GM20431 (cell line): Measurements from ENCODE around the gene TYK2.

Experiments
- in situ Hi-C: fragments of 300-500 bp; cut with MseI, MboI; formaldehyde crosslinking; loops from one replicate; pipeline ENCODE4 v1.15.0; 2020; ENCODE audit warnings: low sequenced_read_pairs; ENCODE audit not compliant: unreplicated experiment

The TYK2 gene

DNA sequence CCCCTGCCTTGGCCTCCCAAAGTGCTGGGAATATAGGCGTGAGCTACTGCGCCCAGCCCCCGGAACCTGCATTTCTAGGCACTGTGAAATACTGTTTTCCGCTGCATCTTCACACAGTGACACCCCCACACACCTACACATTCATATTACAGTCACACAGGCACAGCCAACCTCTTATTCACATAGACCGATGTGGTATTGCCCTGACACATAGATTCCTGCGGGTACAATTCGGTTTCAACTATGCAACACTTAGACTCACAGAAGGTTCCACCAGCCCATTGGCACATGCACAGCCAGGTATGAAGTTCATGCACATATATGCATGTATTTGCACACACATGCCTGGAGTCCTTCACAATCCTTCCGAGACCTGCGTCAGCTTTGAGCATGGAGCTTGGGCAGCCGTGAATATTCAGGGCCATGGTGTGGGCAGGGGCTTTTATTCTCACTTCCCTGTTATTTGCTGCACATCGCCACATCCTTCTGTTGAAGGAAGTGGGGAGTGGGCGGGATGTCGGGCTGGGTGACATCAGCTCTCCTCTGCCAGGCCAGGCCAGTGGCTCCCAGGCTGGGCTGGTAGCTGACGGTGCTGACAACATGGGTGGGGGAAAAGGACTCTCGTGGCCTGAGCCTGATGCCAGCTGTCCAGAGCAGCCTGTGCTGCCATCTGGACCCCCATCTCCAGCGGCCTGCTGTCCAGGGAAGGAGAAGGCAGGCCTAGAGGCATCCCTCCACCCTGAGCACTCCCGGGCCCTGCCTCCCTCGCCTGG, 28.3 kb upstream of the TYK2 start:
- in situ Hi-C loops: no loop called here

DNA sequence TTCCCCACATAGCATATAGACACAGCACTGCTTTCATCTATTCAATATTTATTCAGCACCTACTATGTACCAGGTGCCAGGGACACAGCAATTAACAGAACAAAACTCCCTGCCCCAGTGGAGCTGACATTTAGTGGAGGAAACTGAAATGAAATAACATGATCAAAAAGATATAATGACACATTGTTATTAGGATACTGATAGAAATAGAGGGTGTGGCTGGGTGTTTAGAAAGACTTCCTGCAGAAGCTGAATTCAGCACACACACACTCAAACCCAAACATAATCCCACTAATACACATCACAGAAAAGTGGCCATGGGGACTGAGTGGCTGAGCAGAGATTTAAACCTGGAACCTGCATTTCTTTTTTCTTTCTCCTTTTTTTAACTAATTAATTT, 26.7 kb upstream of the TYK2 start:
- in situ Hi-C loops: no loop called here

DNA sequence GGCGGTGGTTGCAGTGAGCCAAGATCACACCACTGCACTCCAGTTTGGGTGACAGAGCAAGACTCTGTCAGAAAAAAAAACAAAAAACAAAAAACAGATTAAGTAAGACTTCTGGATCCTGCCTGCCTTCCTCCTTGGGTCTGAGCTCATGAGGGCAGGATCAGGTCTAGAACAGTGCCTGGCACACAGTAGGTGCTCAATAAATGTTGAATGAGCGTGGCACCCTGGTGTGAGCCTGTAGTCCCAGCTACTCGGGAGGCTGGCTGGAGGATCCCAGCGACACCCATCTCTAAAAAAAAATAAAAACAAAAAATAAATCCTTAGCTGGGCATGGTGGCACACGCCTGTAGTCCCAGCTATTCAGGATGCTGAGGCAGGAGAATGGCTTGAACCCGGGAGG, 25.8 kb upstream of the TYK2 start:
- in situ Hi-C loops: no loop called here

DNA sequence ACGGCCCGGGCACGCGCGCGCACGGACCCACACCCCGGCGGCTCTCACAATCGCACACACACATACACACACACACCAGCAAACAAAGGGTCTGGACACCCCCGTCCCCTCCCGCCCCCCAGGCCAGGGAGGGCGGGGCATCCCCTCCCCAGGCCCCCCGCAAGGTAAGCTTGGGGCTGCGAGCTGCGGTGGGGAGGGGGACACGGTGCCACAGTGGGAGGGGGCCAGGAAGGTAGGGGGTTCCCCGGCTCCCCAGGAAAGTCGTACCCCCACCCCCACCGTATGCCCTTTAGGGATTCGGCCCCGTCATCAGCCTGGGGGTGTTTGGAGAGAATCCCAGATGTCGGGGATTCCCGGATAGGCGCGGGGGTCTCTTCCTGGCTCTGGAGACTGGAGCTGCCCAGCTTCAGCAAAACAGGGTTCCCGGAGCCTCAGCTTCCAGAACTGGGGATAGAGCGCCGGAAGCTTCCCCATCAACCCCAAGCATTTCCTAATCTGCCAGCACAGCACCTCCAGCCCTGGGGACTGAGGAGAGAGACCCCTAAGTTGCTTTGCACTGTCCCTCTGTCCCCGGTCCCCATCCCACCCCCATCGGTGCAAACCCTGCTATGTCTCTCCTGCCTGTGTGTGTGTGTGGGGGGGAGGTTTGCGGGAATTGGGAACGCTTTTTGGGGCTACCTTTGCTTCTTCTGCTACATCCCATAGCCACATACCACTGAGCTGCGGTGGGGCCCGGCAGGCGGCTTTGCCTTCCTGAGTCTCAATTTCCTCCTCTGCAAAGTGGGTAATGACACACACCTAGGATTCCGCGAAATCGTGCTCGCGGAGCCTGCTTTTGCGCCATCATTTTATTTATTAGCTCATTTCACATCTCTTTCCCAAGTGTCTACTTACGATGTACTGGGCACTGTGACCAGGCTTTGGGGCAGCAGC, 24.8 kb upstream of the TYK2 start:
- in situ Hi-C loops: no loop called here

DNA sequence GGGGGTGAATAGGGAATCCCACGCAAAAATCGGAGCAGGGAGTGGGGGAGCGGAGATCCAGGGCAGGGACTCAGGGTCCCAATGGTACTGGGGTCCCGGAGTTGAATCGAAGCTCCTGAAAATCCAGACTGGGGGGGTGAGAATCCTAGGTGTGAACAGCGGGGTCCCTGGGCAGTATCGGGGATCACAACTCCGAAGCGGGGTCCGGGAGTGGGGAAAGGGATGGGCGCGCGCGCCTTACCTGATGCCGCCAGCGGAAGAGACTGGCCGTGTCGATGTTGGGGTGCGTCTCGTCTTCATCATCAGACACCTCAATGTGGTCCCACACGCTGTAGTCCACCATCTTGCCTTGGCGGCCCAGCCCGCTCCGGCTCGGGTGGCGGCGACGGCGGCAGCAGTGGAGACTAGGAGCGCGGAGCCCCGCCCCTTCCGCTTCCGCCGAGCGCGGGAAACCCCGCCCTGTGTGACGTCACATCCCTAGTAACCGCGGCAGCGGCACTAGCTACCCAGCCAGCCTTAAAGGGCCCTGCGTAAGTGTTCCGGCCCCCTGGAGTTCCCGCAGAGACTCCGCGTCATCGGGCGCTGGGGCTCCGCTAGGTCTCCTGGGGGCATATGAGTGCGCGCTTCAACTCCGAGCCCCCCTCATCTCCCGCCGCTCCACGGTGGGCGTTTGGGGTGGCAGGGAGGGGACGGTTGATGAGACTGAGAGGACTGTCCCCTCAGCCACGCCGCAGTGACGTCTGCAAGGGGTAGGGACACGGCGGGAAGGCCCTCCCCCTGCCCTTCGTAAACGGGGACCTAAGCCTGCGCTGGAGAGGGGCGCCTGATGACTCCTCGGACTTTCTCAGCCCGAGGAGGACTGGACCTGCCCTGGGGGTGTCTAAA, 23.0 kb upstream of the TYK2 start, which contains the start of gene CDC37:
CDC37 (minus strand) TSS at position 406 of the 885 bp plus-strand sequence; CDS start at position 343, 63 bp downstream.
- in situ Hi-C loops: no loop called here

DNA sequence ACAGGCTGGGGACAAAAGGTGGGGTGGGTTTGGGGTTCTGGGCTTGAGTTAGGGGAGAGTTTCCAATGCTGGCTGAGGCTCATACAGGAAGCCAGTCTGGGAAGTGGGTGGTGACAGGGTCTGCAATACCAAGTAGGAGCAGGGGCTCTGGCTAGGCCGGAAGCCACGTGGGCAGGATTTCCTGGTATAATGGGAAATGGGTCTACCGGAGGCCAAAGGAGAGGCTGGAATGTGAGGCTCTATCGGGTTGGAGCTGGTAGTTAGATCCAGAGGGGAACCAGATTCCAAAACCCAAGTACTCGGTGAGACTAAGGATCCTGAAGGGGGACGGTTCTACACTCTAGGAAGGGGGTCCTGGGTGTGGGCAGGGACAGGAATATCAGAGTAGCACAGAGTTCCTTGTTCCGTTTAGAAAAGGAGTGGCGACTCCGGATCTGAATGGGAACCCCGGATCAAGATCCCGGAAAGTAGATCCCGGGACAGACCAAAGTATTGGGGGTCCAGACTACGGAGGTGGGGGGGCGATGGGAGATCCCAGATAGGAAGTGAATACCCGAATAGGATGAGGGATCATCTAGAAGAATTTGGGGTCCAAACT, 22.2 kb upstream of the TYK2 start:
- in situ Hi-C loops: no loop called here

DNA sequence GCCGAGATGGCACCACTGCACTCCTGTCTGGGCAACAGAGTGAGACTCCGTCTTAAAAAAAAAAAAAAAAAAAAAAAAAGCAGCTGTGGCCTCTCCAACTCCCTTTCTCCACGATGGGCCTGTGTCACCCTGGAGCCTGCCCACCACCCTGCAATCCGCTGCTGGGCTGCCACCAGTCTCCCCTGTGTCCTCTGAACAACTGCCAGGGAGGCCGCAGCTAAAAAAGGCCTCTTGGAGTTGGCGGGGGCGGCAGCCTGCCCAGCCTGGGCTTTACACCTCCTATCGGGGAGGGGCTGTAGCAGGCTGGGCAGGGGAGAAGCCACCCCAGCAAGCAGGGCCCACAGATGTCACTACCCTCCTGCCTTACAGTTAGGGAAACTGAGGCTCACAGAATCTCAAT, 19.5 kb upstream of the TYK2 start:
- in situ Hi-C loops: loop anchor here (25.0 kb wide), 1 partner anchor 463 kb away; the partner anchor contains the start of gene OLFM2

DNA sequence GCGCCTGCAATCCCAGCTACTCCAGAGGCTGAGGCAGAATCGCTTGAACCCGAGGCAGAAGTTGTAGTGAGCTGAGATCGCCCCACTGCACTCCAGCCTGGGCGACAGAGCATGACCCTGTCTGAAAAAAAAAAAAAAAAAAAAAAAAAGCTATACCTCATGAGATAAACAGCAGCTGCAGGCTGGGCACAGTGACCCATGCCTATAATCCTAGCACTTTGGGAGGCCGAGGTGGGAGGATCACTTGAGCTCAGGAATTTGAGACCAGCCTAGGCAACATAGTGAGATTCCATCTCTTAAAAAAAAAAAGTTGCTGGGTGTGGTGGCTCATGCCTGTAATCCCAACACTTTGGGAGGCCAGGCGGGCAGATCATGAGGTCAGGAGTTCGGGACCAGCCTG, 19.0 kb upstream of the TYK2 start:
- in situ Hi-C loops: loop anchor here (25.0 kb wide), 1 partner anchor 462 kb away; the partner anchor contains the start of gene OLFM2

DNA sequence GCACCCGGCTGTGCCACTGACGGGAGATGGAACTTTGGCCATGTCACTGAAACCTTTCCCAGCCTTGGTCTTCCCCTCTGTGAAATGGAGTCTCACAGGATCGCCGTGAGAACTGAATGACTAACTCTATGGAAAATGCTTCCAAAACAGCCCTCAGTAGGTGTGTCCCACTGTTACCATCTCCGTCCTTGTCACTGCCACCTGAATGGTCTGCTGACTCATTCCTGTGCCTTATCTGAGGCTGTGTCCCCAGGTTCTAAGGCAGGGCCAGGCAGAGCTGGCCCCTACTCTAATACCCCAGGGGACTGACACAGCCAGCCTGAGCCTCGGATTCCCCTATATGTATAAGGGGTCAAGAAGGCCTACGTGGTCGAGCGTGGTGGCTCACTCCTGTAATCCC, 18.4 kb upstream of the TYK2 start:
- in situ Hi-C loops: loop anchor here (25.0 kb wide), 1 partner anchor 462 kb away; the partner anchor contains the start of gene OLFM2

DNA sequence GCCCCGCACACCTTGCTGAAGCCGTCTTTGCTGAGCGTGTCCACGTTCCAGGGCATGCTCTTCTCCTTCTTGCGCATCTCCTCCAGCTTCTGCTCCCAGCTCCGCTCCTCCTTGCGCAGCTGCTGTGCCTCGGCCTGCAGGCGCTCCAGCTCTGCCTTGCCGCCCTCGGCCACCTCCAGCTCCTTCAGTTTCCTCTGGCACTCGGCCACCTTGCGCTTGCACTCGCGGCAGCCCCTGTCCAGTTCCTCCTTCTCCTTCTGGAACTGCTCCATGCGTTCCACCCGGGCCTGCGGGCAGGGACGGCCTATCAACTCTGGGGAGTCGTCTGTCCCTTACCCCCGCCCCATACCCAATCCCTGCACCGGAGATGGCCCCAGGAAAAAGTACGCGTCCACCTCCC, 15.5 kb upstream of the TYK2 start:
- in situ Hi-C loops: loop anchor here (25.0 kb wide), 1 partner anchor 459 kb away; the partner anchor contains the start of gene OLFM2

DNA sequence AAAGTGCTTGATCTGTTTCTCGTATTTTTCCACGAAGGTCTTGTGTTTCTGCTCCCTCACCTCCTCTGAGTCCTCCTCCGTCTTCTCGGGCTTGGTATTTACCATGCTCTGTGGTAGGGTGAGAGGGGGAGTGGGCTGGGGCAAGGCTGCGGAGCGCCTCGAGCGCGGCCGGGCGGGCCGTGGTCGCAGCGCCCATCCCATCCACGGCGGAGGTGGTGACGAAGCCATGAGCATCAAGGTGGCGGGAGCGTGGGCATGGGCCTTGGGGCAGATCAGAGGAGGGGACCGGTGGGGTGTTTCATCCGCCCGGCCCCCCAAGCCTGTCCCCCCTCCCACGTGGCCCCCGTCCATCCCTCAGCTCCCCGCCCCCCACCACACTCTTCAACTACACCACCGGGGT, 15.1 kb upstream of the TYK2 start:
- in situ Hi-C loops: loop anchor here (25.0 kb wide), 1 partner anchor 458 kb away; the partner anchor contains the start of gene OLFM2

DNA sequence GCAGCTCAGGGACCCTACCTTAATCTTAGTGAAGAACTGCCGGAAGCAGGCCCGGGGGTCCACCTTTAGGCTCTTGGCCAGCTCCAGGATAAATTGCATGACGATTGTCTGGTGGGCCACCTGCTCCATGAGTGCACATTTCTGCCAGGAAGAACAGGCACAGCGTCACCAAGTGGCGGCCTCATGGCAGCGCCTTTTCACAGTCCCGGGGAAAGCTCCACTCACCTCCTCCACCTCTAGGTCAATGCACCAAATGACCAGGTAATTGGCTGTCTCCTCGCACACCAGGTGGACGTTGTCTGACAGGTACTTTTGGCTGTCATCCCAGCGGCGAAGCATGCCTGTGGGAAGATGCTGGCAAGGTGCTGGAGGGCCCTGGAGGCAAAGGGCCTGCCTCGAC, 14.6 kb upstream of the TYK2 start:
- in situ Hi-C loops: loop anchor here (25.0 kb wide), 1 partner anchor 458 kb away; the partner anchor contains the start of gene OLFM2

DNA sequence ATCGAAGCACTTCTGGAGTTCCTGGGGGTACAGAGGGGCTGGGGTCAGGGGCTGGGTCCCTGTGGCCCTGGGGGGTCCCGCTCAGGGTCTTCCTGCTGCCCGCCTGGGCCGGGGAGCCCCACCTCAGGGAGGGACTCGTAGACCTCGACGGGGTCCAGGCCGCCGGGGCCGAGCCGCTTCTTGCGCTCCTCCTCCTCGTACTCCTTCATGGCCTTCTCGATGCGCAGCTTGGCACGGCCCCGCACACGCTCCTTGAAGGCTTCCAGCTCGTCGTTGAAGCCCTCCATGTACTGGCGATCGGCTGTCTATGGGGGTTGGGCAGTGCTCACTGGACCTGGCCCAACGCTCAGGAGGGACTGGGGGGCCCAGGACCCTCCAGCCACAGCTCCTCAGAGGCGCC, 12.8 kb upstream of the TYK2 start:
- in situ Hi-C loops: loop anchor here (25.0 kb wide), 1 partner anchor 456 kb away; the partner anchor contains the start of gene OLFM2

DNA sequence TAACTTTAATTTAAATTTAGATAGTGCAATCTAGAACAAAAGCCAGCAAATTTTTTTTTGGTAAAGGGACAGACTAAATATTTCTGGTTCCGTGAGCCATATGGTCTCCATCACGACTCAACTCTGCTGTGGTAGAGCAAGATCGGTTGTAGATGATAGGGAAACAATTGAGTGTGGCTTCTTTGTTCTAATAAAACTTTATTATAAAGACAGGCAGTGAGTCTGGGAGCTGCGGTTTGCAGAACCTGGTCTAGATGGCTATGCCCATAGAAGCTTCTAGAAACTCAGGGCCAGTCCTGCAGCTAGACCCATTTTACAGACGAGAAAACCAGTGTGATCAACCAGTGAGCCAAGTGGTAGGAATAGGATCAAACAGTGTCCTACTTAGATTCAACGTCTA, 11.7 kb upstream of the TYK2 start:
- in situ Hi-C loops: loop anchor here (25.0 kb wide), 1 partner anchor 455 kb away; the partner anchor contains the start of gene OLFM2

DNA sequence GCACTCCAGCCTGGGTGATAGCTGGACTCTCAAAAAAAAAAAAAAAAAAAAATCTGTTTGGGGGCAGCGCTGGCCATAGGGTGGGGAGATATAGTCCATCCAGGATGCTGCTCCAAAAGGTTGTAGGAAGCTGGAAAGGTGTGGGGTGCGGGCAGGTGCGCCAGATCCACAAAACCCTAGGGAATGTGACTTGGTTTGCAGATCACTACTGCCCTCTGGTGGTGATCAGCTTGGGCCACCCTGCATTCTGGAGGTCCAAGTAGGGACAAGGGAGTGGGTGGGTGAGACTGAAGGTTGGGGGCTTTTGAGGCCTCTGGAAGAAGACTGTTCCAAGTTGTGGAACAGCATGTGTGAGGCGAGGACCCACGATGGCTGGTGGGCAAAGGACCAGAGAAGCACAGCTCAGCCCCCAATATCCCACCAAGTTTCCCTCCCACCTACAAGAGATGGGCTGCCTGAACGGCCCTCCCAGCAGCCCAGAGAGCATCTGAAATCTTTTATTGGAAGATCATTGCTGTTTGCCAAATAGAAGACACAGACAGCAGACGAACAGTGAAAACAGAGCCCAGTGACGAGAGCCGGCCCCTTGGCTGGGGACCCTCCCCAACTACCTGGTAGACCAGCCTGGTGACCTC, 10.4 kb upstream of the TYK2 start:
- in situ Hi-C loops: loop anchor here (25.0 kb wide), 1 partner anchor 453 kb away; the partner anchor contains the start of gene OLFM2

DNA sequence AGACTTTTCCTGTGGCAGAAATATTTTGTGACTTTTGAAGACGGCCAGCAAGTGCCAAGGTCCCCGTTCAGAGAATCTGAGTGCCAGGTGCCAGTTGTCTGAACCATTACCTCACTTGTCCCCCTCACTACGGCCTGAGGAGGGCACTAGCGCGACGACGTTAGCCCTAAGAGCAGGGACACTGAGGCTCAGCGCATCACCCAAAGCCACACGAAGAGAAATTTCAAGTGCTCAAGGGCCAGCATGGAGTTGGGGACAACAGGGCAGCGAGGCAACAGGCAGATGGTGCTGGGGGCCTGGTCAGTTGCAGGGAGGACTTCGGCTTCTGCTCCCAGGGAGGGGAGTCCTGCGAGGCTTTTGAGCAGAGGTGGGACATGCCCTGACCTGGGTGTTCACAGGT, 9.5 kb upstream of the TYK2 start:
- in situ Hi-C loops: loop anchor here (25.0 kb wide), 1 partner anchor 453 kb away; the partner anchor contains the start of gene OLFM2

DNA sequence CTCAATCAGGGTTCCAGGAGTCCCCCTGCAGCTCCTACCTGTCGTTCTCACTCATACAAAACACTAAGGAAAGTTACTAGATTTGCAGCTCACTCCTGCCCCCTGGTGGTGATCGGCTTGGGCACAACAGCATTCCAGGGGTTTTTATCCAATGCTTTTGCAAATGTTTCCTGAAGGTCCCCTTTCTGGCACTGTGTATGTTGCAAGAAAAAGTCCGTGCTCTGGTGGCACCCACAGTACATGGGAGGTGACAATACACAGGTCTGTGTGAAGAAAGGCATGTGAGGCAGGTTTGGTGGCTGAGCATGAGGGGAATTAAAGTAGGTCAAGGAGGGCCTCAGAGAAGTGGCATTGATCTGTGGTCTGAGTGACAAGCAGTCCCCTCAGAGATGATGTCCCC, 8.6 kb upstream of the TYK2 start:
- in situ Hi-C loops: loop anchor here (25.0 kb wide), 1 partner anchor 452 kb away; the partner anchor contains the start of gene OLFM2

DNA sequence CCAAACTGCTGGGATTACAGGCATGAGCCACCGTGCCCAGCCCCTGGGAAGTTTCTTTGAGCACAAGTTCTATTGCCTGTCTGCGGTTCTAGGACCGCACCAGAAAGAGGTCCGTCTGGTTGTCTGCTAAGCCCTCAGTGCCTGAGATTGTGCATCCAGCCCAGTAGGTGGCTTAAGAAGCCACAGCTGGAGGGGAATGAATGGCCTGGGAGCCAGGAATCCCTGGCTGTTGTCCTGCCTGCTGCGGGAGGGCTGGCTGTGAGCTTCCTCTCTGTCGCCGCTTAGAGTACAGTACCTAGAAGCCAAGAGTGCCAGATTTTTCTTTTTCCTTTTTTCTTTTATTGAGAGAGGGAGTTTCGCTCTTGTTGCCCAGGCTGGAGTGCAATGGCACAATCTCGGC, 4.2 kb upstream of the TYK2 start:
- in situ Hi-C loops: loop anchor here (5.0 to 25.0 kb wide), 2 partner anchors 112 to 447 kb away; partner anchors contain the start of genes ICAM1 and OLFM2
